Activated B cell treated with CpG ODN at 0.5 μM for 24 hours (primary cell): ENCODE data around the gene ERC1. TPM values are rescaled to one million over a fixed set of nuclear protein-coding genes. Genes with fewer than 3 reads are reported as not detected.

Experiments used
- ATAC-seq: fragments of 200-7000 bp; cut with Tn5 transposase; one replicate; pipeline ENCODE4 v1.10.0; 2021; ENCODE audit warnings: low read depth, mild to moderate bottlenecking, moderate library complexity
- CTCF ChIA-PET: fragments of 350-600 bp; sonication (Branson Sonifier 250); formaldehyde crosslinking; loops from one replicate; lab custom pipeline; 2021; ENCODE audit warnings: antibody characterized with exemption; lab: Charles Lee
- POLR2A ChIA-PET: fragments of 350-600 bp; sonication (Branson Sonifier 250); formaldehyde crosslinking; loops from one replicate; lab custom pipeline; 2021; ENCODE audit warnings: antibody characterized with exemption; lab: Charles Lee
- DNase-seq: peaks from one replicate; pipeline ENCODE4 v3.0.0; 2022
- H3K27ac Mint-ChIP-seq: one replicate; pipeline ENCODE4 v1.8.0; 2020; ENCODE audit warnings: mixed read lengths
- H3K27me3 Mint-ChIP-seq: one replicate; pipeline ENCODE4 v1.8.0; 2021; ENCODE audit warnings: mixed read lengths
- H3K36me3 Mint-ChIP-seq: one replicate; pipeline ENCODE4 v1.8.0; 2021; ENCODE audit warnings: low read depth, mixed read lengths
- H3K4me1 Mint-ChIP-seq: one replicate; pipeline ENCODE4 v1.8.0; 2021; ENCODE audit warnings: mixed read lengths
- H3K4me3 Mint-ChIP-seq: one replicate; pipeline ENCODE4 v1.8.0; 2020; ENCODE audit warnings: mild to moderate bottlenecking, mixed read lengths
- H3K9me3 Mint-ChIP-seq: one replicate; pipeline ENCODE4 v1.8.0; 2020; ENCODE audit warnings: mixed read lengths
- intact Hi-C: fragments of 100-400 bp; cut with micrococcal nuclease; formaldehyde crosslinking; loops from one replicate; pipeline ENCODE4 v1.15.1; 2024
- total RNA-seq: library from RNA; stranded (reverse); gene quantifications from 2 replicates; pipeline ENCODE4 v1.2.3, GENCODE V29; 2022
- TF ChIP-seq, protein P1 (sequence below): fragments of 200-600 bp; IDR thresholded peaks from one replicate; pipeline ENCODE4 v1.8.0; 2022; ENCODE audit warnings: antibody characterized with exemption, mild to moderate bottlenecking

Gene ERC1
- total RNA-seq, 1 donor from 2014 or later, result 57.0 TPM

GRCh38 chr12:1474041-1474573 is 483.1 kb downstream of the ERC1 start:
- ATAC-seq, result no peak
- Mint-ChIP-seq H3K9me3 (no peaks in the 10 kb centered on the region), H3K4me1 (peaks cover 6% of the 10 kb centered on the region), H3K4me3 (no peak overlapping the region), H3K27me3 (no peaks in the 10 kb centered on the region), H3K36me3 (peaks cover 2% of the 10 kb centered on the region), H3K27ac (no peak overlapping the region)
- TF ChIP-seq, protein P1, sequence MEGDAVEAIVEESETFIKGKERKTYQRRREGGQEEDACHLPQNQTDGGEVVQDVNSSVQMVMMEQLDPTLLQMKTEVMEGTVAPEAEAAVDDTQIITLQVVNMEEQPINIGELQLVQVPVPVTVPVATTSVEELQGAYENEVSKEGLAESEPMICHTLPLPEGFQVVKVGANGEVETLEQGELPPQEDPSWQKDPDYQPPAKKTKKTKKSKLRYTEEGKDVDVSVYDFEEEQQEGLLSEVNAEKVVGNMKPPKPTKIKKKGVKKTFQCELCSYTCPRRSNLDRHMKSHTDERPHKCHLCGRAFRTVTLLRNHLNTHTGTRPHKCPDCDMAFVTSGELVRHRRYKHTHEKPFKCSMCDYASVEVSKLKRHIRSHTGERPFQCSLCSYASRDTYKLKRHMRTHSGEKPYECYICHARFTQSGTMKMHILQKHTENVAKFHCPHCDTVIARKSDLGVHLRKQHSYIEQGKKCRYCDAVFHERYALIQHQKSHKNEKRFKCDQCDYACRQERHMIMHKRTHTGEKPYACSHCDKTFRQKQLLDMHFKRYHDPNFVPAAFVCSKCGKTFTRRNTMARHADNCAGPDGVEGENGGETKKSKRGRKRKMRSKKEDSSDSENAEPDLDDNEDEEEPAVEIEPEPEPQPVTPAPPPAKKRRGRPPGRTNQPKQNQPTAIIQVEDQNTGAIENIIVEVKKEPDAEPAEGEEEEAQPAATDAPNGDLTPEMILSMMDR, result no peak
- no peak for DNase-seq
- POLR2A ChIA-PET, result no interaction called here
- intact Hi-C loops, result no loop called here
- CTCF ChIA-PET, result no interaction called here

DNA sequence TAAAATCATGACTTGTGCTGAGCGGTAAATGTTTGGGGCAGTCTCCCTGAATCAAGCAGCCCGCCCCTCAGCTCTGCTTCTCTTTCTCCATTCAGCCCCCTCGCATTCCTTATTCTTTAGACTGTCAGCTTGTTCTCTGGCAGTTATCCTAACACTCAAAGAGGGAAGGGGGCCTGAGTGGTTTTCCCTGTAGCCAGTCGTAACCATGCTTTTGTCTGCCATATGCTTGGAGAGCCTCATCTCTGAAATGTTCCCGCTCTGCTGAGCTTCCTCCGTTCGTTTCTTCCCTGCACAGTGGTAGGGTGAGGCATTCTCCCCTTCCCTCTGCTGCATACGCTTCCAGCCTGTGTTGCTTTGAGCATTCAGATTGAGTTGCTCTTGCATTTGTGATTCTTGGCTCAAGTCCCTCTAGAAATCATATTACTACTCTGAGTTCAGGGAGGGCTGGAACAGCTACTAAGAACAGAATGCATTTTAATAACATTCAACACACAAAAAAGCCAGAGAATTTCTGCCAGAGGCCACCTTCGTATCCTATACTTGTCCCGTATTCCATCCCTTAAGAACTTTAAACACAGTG is 483.6 kb downstream of the ERC1 start:
- DNase-seq (no peak), ATAC-seq (no peak)
- POLR2A ChIA-PET, result no interaction called here
- Mint-ChIP-seq H3K27ac (no peak overlapping the region), H3K4me3 (no peak overlapping the region), H3K4me1 (peaks cover 6% of the 10 kb centered on the region), H3K36me3 (peaks cover 2% of the 10 kb centered on the region), H3K27me3 (no peaks in the 10 kb centered on the region), H3K9me3 (no peaks in the 10 kb centered on the region)
- TF ChIP-seq, protein P1, result no peak
- intact Hi-C loops, result no loop called here
- CTCF ChIA-PET, result no interaction called here

DNA sequence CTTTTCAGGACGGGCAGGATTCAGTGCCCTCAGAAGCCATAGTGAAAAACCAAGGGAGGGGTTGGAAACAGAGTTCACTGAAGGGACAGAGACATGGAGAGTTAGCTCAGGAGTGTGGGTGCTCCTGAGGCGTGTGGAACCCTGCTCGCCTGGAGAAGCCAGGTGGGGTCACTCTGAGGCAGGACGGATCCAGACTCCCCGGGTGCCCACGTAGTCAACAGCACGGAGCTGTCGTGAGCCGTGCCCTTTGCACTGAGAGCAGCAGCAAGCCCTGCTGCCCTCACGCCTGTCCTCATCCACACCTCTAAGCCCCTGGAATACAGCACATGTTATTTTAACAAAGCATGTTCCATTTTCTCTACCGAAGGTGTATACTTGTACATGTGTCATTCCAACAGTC is 488.6 kb downstream of the ERC1 start:
- no peak overlapping the region for H3K4me3 Mint-ChIP-seq
- no peak for ATAC-seq
- intact Hi-C loops, result no loop called here
- no peaks in the 10 kb centered on the region for H3K4me1 Mint-ChIP-seq
- no peak overlapping the region for H3K27ac Mint-ChIP-seq
- H3K9me3 Mint-ChIP-seq, result no peaks in the 10 kb centered on the region
- no peaks in the 10 kb centered on the region for H3K27me3 Mint-ChIP-seq
- no peak for DNase-seq
- H3K36me3 Mint-ChIP-seq, result peaks cover 15% of the 10 kb centered on the region
- ChIA-PET POLR2A (no interaction called here), CTCF (no interaction called here)
- TF ChIP-seq, protein P1, result no peak

DNA sequence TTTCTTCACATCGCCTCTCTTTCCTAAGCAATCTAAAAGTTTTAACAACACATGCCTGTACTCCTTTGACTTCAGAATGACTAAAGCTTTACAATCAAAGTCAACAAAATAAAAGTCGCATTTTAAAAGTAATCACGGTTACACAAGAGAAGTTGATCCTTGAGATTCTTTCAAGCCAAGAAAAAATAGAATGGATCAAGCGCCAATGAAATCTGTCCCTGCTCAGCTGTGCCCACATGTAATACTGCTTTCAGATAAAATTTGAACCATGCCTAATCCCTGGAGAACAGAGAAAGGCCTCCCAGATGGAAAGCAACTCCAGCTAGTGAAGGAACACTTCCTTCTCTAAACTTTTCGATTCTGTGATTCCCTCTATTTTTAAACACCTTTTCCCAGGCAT is 490.3 kb downstream of the ERC1 start:
- Mint-ChIP-seq H3K4me1 (no peaks in the 10 kb centered on the region), H3K36me3 (peaks cover 17% of the 10 kb centered on the region), H3K27ac (peak overlapping the region; percentile 2), H3K27me3 (no peaks in the 10 kb centered on the region), H3K4me3 (no peak overlapping the region), H3K9me3 (no peaks in the 10 kb centered on the region)
- intact Hi-C loops, result no loop called here
- no peak for DNase-seq
- ChIA-PET POLR2A (no interaction called here), CTCF (no interaction called here)
- no peak for ATAC-seq
- TF ChIP-seq, protein P1, result no peak

DNA sequence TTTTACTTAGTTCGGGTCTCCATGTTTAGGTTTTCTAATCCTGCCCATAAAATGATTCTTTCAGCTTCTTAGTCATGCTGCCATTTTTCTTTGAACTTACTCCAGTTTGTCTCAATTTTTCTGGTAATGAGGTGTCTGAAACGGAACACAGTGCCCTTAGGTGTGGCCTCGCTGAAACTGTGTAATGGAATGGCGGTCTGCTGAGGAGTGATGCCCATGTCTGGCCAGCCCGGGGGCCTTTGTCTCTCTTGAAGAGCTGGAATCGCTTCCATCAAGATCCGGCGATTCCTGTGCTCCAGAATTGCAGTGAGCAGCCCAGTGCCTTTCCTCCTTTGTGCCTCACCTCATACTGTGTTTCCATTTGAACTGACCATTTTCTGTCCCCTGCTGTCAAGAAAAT is 490.9 kb downstream of the ERC1 start:
- H3K27ac Mint-ChIP-seq, result peak overlapping the region; percentile 2
- H3K27me3 Mint-ChIP-seq, result no peaks in the 10 kb centered on the region
- ATAC-seq, result no peak
- peaks cover 17% of the 10 kb centered on the region for H3K36me3 Mint-ChIP-seq
- no peak for DNase-seq
- H3K4me1 Mint-ChIP-seq, result no peaks in the 10 kb centered on the region
- H3K9me3 Mint-ChIP-seq, result no peaks in the 10 kb centered on the region
- TF ChIP-seq, protein P1, result no peak
- intact Hi-C loops, result no loop called here
- ChIA-PET POLR2A (no interaction called here), CTCF (no interaction called here)
- H3K4me3 Mint-ChIP-seq, result no peak overlapping the region
